Measurements from ENCODE around the gene SMC1B. TPM values are rescaled to one million over a fixed set of nuclear protein-coding genes. Genes with fewer than 3 reads are reported as not detected.
"Not testable (repeated sequence)": the region's sequence is repeated elsewhere in the genome, so short reads cannot be mapped to it uniquely, and the experiment has no call there.

The SMC1B gene
- total RNA-seq, 1 donor from 2014 or later = 0.13 TPM

- no peaks in the 10 kb centered on the region for H3K27me3 Mint-ChIP-seq
- intact Hi-C loops (cut with micrococcal nuclease) = no loop called here
- peaks cover 78% of the 10 kb centered on the region for H3K36me3 Mint-ChIP-seq (ENCODE audit: low read depth)
- TF ChIP-seq CTCF (IDR thresholded peaks at IDR 0.05) = no peak
- no peak overlapping the region for H3K4me3 Mint-ChIP-seq
- no peak overlapping the region for H3K27ac Mint-ChIP-seq
- DNase-seq = no peak
- CTCF ChIA-PET = no interaction called here
- H3K4me1 Mint-ChIP-seq = no peaks in the 10 kb centered on the region
- POLR2A ChIA-PET = no interaction called here
- ATAC-seq (ENCODE audit: low read depth) = no peak
- H3K9me3 Mint-ChIP-seq = no peaks in the 10 kb centered on the region
These were observed 81.4 kb downstream of the SMC1B start for GRCh38 chr22:45332001-45332400.

DNA sequence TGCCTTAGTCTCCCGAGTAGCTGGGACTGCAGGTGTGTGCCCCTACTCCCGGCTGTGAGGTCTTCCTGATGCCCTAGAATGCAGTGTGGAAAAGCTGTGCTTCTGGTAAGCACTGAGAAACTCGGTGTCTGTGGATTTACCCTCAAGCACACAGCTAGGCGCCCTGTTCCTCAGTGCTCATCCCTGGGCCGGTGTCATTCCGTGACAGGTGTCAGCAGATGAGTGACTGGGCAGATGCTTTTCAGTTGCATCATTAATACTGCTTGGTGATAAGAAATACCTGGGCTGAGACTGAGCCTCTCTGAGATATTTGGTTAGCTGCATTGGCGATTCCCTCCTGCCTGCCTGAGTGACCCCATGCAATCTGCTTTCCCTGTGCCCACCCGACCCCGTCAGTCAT lies 81.9 kb downstream of the SMC1B start:
- intact Hi-C loops (cut with micrococcal nuclease) = no loop called here
- Mint-ChIP-seq H3K4me3 (no peak overlapping the region), H3K4me1 (no peaks in the 10 kb centered on the region), H3K27me3 (no peaks in the 10 kb centered on the region), H3K27ac (no peak overlapping the region), H3K36me3 (ENCODE audit: low read depth) (peaks cover 74% of the 10 kb centered on the region), H3K9me3 (no peaks in the 10 kb centered on the region)
- ChIA-PET CTCF (no interaction called here), POLR2A (no interaction called here)
- no peak for TF ChIP-seq CTCF (IDR thresholded peaks at IDR 0.05)
- DNase-seq (no peak), ATAC-seq (ENCODE audit: low read depth) (no peak)

- no peak for DNase-seq
- H3K9me3 Mint-ChIP-seq = no peaks in the 10 kb centered on the region
- H3K4me1 Mint-ChIP-seq = no peaks in the 10 kb centered on the region
- no peak overlapping the region for H3K4me3 Mint-ChIP-seq
- no peak for ATAC-seq (ENCODE audit: low read depth)
- H3K27me3 Mint-ChIP-seq = no peaks in the 10 kb centered on the region
- ChIA-PET POLR2A (no interaction called here), CTCF (no interaction called here)
- H3K36me3 Mint-ChIP-seq (ENCODE audit: low read depth) = peaks cover 67% of the 10 kb centered on the region
- no peak overlapping the region for H3K27ac Mint-ChIP-seq
- intact Hi-C loops (cut with micrococcal nuclease) = no loop called here
- no peak for TF ChIP-seq CTCF (IDR thresholded peaks at IDR 0.05)
These were observed 82.9 kb downstream of the SMC1B start for GRCh38 chr22:45330548-45330947.

DNA sequence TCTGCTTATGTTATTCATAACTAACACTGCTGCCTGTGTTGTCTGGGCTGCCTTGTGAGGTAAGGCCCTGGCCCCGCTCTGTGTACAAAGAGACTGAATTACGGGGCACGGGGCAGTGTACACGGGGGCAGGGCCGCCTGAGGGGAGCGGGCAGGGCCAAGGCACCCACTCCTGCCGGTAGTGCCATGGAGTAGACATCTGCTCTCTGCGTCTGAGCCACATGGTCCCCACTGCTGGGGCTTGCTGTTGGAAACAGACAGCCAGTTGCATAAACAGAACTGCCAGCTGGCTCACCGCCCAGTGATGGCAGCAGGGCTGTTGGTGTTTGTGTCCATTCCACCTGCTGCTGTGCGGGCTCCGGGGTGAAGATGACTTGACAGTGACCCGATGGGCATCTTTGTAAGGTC lies 83.9 kb downstream of the SMC1B start:
- ChIA-PET POLR2A (no interaction called here), CTCF (no interaction called here)
- intact Hi-C loops (cut with micrococcal nuclease) = no loop called here
- ATAC-seq (ENCODE audit: low read depth) (no peak), DNase-seq (no peak)
- no peak for TF ChIP-seq CTCF (IDR thresholded peaks at IDR 0.05)
- H3K4me3 Mint-ChIP-seq = no peak overlapping the region
- H3K36me3 Mint-ChIP-seq (ENCODE audit: low read depth) = peaks cover 65% of the 10 kb centered on the region
- no peak overlapping the region for H3K27ac Mint-ChIP-seq
- H3K9me3 Mint-ChIP-seq = no peaks in the 10 kb centered on the region
- H3K4me1 Mint-ChIP-seq = no peaks in the 10 kb centered on the region
- no peaks in the 10 kb centered on the region for H3K27me3 Mint-ChIP-seq

DNA sequence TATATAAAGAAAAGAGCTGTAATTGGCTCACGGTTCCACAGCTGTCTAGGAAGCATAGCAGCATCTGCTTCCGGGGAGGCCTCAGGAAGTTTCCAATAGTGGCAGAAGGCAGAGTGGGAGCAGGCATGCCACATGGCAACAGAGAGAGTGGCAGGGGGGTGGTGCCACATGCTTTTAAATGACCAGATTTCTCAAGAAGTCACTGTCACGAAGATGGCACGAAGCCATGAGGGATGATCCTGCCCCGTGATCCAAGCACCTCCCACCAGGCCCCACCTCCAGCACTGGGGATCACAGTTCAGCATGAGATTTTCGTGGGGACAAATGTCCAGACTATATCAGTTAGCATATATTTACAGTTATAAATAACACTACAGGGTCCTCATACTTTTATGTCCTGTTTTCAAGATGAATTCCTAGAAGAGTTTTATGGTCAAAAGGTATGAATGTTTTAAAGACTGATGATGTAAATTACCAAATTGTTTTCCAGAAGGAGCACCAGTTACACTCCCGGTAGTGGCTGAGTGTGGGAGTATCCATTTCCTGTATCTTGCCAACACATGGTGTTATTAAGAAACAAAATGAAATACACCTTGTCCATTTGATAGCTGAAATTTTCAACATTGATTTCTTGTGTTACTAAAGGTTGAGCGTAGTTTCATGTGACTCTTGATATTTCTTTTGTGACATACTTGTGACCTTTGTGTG lies 84.4 kb downstream of the SMC1B start:
- no peaks in the 10 kb centered on the region for H3K27me3 Mint-ChIP-seq
- ChIA-PET CTCF (no interaction called here), POLR2A (no interaction called here)
- ATAC-seq (ENCODE audit: low read depth) = no peak
- peaks cover under 1% of the 10 kb centered on the region for H3K4me1 Mint-ChIP-seq
- TF ChIP-seq CTCF (IDR thresholded peaks at IDR 0.05) = no peak
- intact Hi-C loops (cut with micrococcal nuclease) = no loop called here
- no peak for DNase-seq
- H3K36me3 Mint-ChIP-seq (ENCODE audit: low read depth) = peaks cover 65% of the 10 kb centered on the region
- no peak overlapping the region for H3K27ac Mint-ChIP-seq
- H3K9me3 Mint-ChIP-seq = no peaks in the 10 kb centered on the region
- H3K4me3 Mint-ChIP-seq = no peak overlapping the region

GRCh38 chr22:45328261-45328660 lies 85.1 kb downstream of the SMC1B start:
- DNase-seq; H3K27me3 Mint-ChIP-seq; H3K4me3 Mint-ChIP-seq; CTCF ChIA-PET; POLR2A ChIA-PET; H3K27ac Mint-ChIP-seq; intact Hi-C loops (cut with micrococcal nuclease); H3K9me3 Mint-ChIP-seq; ATAC-seq (ENCODE audit: low read depth); H3K4me1 Mint-ChIP-seq: not testable (repeated sequence)
- H3K36me3 Mint-ChIP-seq (ENCODE audit: low read depth) = peaks cover 68% of the 10 kb centered on the region
